ENCODE data around the gene CNST. TPM values are rescaled to one million over a fixed set of nuclear protein-coding genes. Genes with fewer than 3 reads are reported as not detected.
"Not testable (repeated sequence)": the region's sequence is repeated elsewhere in the genome, so short reads cannot be mapped to it uniquely, and the experiment has no call there.

CNST gene
- total RNA-seq, 1 donor from 2014 or later = 13.7 TPM

DNA sequence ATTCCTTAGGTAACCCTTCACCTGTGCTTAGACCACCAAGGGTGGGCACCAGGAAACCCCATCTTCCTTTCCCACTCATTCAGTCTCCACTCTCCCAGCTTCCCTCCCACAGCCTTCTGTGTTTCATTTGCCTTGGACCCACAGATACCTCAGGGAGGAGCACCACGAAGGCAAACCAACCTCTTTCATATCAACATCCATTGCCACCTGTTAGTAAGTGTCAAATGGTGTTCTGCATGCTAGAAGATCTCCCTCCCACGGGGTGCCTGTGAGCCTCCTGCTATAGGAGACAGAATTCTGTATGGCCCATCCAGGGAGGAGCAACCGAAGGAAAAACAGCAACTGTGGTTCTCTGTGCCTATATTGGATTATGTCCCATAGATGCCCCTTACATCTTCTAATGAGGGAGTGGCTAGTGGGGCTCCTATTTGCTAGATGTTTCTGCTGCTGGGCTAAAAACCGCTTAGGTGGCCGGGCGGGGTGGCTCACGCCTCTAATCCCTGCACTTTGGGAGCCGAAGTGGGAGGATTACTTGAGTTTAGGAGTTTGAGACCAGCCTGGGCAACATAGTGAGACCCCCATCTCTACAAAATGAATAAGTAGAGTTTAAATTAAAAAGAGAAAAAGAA, 132.3 kb downstream of the CNST start:
- no peak for DNase-seq (ENCODE audit: extremely low read depth, low read depth, low spot score)

GRCh38 chr1:246699095-246699735, 133.0 kb downstream of the CNST start:
- DNase-seq (ENCODE audit: extremely low read depth, low read depth, low spot score) = peak; percentile 72

DNA sequence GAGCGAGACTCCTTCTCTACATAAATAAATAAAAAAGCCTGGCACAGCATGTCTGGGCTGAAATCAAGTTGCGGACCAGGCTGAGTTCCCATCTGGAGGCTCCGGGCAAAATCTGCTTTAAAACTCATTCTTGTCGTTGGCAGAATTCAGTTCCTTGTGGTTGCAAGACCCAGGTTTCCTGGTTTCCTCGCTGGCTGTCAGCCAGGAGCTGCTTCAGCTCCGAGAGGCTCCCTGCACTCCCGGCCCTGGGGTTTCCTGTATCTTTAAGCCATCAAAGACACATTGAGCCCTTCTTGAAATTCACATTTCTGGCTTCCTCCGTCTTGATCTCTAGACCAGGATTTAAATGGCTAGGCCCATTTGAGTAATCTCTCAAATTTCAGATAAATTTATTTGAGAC, 137.3 kb downstream of the CNST start:
- no peak for DNase-seq (ENCODE audit: extremely low read depth, low read depth, low spot score)

DNA sequence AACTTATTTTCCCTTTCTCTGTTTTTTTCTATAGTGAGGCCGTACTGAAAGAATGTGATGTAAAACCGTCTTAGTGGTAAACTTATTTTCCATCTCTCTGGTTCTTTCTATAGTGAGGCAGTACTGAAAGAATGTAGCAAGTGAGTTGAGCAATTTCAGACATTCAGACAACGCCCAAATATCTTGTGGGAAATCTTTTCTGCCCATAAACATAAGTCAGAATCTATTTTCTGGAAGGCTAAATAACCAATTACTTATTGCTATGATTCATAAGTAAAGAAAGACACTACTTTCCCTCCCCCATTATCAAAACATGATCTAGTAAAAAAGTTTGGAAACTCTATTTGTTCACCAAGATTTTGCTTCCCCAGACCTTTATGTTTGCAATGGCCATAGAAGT, 139.1 kb downstream of the CNST start:
- no peak for DNase-seq (ENCODE audit: extremely low read depth, low read depth, low spot score)

GRCh38 chr1:246708166-246708565, 141.9 kb downstream of the CNST start:
- no peak for DNase-seq (ENCODE audit: extremely low read depth, low read depth, low spot score)

- no peak for DNase-seq (ENCODE audit: extremely low read depth, low read depth, low spot score)
Observed at GRCh38 chr1:246709196-246709595, 142.9 kb downstream of the CNST start.

GRCh38 chr1:246709835-246710234, 143.6 kb downstream of the CNST start:
- no peak for DNase-seq (ENCODE audit: extremely low read depth, low read depth, low spot score)

GRCh38 chr1:246711548-246712003, 145.3 kb downstream of the CNST start:
- DNase-seq (ENCODE audit: extremely low read depth, low read depth, low spot score) = no peak

GRCh38 chr1:246712428-246712827, 146.2 kb downstream of the CNST start:
- DNase-seq (ENCODE audit: extremely low read depth, low read depth, low spot score) = not testable (repeated sequence)

Other genes starting within 250 kb of the CNST start
- gene SMYD3, start 59.2 kb upstream of the CNST start, total RNA-seq = 20.0 and 27.9 TPM in 2 replicates
- gene TFB2M, start 195 bp upstream of the CNST start, total RNA-seq = 15.1 and 17.7 TPM in 2 replicates
- 31.4 and 36.3 TPM in 2 replicates for gene SCCPDH, start 158.0 kb downstream of the CNST start, total RNA-seq